HG02798 (cell line): ENCODE results near the gene SLC22A1.
"Not testable (repeated sequence)": the region's sequence is repeated elsewhere in the genome, so short reads cannot be mapped to it uniquely, and the experiment has no call there.

Source experiments
- ATAC-seq: cut with Tn5 transposase; IDR thresholded peaks from one replicate; pipeline ENCODE4 v1.9.1; 2021; ENCODE audit warnings: mild to moderate bottlenecking; ENCODE audit not compliant: unreplicated experiment, poor library complexity

The SLC22A1 gene

GRCh38 chr6:160092602-160093001, 29.0 kb upstream of the SLC22A1 start:
- ATAC-seq: no peak

- no peak for ATAC-seq
Measured at GRCh38 chr6:160093061-160093460, 28.6 kb upstream of the SLC22A1 start.

- ATAC-seq: no peak
Measured at GRCh38 chr6:160093946-160094345, 27.7 kb upstream of the SLC22A1 start.

GRCh38 chr6:160095146-160095845, 26.3 kb upstream of the SLC22A1 start:
- ATAC-seq: no peak

DNA sequence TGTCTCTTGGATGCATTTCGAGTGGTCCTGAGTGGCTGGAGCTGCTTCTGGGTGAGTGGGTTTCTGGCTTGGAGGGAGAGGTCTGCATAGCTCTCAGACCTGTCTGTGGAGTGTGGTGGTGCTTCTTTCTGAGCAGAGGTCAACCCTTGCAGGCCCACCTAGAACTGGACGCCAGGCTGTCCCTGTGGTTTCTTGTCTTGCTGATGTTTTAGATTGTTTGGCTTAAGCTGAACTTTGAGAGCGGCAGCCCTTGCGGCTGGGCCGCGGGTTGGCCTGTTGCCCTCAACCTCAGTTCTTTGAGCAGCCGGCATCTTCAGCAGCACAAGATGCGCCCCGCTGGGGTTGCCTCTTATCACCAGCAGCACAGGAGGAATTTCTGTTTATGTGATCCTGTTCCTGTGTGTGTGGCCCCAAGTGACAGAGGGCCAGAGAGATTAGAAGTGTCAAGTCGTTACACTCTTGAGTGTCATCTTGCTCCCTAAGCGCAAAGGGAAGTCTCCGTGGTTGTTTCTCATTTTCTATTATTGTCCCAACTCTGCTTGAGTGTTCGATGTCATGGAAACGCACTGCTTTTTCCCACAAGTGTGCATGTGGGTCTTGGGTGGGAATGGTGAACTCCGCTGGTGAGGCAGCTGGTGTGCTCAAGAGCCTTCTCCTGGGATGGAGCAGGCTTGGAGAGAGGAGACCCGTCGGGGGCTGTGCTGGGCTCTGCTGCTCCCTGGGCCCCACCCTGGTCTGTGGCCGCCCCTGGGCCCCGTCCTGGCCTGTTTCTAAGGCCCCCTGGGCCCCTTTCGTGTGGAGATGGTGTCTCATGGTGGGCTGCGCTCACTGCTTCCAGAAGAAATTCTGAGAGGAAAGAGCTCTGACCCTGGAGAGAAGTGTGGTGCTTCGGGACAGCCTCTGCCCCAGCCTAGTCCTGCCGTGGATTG, 20.1 kb upstream of the SLC22A1 start:
- ATAC-seq: no peak

DNA sequence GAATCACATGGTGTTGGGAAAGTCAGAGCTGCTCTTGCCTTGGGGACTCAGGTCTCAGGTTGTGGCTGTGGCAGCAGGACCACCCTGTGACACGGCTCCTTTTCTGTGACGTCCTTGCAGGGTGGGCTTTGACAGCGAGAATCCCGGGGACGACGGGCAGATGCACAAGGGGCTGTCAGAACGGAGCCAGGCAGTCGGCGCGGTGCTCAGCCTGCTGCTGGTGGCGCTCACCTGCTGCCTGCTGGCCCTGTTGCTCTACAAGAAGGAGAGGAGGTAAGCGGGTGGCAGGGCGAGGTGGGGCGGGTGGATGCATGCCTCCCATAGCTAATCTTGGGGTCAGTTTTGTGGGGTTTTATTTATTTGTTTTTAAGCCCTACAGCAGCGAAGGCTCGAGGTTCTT, 19.2 kb upstream of the SLC22A1 start:
- no peak for ATAC-seq

- ATAC-seq: no peak
Measured at GRCh38 chr6:160102956-160103824, 18.4 kb upstream of the SLC22A1 start.

DNA sequence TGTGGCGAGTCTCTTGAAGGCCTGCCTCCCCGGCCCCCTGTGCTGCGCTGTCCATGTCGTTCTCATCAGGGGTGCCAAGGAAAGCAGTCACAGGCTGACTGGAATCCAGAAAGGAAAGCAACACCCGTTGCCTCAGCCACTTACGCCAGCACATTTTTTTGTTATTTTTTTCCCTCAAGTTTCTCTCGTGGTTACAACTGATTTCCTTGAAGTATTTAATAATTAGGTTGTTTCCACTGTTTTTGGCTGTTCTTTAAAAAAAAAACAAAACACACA, 17.9 kb upstream of the SLC22A1 start:
- no peak for ATAC-seq

GRCh38 chr6:160104821-160105517, 16.6 kb upstream of the SLC22A1 start:
- ATAC-seq: no peak

GRCh38 chr6:160106010-160106409, 15.6 kb upstream of the SLC22A1 start:
- no peak for ATAC-seq

GRCh38 chr6:160106701-160107100, 14.9 kb upstream of the SLC22A1 start:
- no peak for ATAC-seq

- ATAC-seq: no peak
Measured at GRCh38 chr6:160108077-160108476, 13.5 kb upstream of the SLC22A1 start.

- no peak for ATAC-seq
Measured at GRCh38 chr6:160110586-160111123, 11.0 kb upstream of the SLC22A1 start.

DNA sequence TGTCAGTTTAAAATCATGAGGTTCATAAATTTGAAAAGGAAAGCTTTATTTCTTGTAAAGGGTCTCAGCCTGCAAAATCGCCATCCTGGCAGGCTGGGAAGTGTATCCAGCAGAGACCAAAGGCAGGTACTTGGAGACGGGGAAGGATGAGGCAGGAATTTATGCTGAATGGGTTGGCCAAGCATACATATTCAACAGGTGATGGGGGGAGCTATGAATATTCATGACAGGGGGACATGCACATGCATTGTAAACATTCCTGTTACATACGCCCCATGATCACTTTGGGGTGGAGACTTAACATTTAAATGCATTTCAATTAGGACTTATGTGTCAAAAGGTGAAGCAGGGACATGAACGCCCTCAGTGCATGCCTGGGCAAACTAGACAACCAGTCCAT, 9.8 kb upstream of the SLC22A1 start:
- ATAC-seq: no peak

DNA sequence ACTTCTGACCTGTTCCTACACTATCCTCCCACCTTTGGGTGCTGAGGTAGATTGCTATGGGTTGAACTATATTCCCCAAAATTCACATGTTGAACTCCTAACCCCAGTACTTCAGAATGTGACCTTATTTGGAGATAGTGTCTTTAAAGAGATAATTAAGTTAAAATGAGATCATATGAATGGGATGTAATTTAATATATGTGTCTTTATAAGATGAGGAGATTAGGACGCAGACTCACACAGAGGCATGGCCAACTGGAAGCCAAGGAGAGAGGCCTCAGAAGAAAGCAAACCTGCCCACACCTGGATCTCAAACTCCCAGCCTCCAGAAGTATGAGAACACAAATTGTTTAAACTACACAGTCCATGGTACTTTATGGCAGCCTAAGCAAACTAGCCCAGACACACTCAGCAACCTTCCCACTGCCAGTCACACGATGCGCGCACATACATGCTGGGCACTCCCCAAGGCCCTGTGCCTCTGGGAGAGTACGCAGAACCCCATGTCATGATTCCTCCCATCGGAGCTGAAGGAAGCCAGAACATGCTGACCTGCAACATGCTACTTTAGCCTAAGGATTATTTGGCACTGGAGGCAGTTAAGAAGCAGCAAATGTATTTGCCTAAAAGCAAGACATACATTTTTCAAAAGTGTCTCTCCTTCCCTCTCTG, 8.9 kb upstream of the SLC22A1 start:
- no peak for ATAC-seq

- not testable (repeated sequence) for ATAC-seq
Measured at GRCh38 chr6:160114536-160114935, 7.1 kb upstream of the SLC22A1 start.

- ATAC-seq: no peak
Measured at GRCh38 chr6:160115421-160115820, 6.2 kb upstream of the SLC22A1 start.

DNA sequence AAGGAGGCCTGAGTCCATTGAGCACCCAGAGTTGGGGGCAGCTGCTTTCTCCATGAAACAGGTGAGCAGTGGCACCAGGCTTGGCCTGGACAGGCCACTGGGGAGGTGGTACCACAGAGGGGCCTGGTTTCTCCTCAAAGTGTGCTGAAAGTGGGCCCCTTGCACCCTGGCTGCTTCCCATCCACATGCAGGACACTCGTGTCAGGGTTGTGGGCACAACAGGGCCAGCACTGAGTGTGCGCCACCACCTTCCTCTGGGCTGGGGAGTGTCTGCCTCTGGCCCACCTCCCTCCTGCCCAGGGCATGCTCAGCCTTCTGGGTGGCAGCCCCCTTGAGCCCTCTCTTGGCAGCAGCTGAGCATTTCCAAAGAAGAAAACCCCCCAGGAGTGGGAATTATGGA, 5.2 kb upstream of the SLC22A1 start:
- ATAC-seq: no peak

GRCh38 chr6:160117137-160117536, 4.5 kb upstream of the SLC22A1 start:
- no peak for ATAC-seq
